HG02763 (cell line): ENCODE data around the gene UNCX.

Source experiments
- ATAC-seq: cut with Tn5 transposase; IDR thresholded peaks from one replicate; pipeline ENCODE4 v1.9.1; 2021; ENCODE audit warnings: mild to moderate bottlenecking, moderate library complexity; ENCODE audit not compliant: unreplicated experiment

UNCX gene

DNA sequence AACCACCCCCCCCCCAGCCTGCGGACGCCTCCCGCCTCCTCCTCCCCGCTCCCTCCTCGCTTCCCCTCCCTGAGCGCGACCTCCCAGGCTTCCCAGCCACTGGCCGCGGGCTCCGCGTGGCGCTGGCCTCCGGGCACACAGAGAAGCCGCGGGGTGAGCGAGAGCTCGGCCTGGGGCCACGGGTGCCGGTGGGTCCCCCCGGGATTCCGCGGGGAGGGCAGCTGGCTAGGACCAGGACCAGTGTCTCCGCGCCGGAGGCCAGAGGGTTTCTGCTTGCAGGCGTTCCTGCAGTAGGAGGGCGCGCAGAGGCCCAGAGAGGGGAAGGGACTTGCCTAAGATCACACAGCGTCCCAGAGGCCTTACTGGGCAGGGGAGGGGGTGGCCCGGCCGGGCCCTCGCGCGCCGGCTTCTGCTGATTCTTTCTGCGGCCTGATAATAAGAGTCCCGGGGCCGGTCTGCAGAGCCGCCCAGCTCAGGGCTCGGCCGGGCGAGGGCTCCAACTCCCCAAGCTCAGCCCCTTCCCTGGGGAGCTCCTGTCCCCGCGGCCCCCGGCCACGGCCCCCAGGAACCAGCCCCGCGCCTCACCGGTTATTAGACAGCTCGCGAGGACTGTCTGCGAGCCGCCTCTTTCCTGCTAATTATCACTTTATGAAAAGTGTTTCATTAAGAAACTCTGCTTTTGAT, 10.1 kb downstream of the UNCX start:
- ATAC-seq: no peak

- ATAC-seq: no peak
These were observed 10.8 kb downstream of the UNCX start for GRCh38 chr7:1243290-1243963.

GRCh38 chr7:1243964-1244416, 11.3 kb downstream of the UNCX start:
- ATAC-seq: no peak

DNA sequence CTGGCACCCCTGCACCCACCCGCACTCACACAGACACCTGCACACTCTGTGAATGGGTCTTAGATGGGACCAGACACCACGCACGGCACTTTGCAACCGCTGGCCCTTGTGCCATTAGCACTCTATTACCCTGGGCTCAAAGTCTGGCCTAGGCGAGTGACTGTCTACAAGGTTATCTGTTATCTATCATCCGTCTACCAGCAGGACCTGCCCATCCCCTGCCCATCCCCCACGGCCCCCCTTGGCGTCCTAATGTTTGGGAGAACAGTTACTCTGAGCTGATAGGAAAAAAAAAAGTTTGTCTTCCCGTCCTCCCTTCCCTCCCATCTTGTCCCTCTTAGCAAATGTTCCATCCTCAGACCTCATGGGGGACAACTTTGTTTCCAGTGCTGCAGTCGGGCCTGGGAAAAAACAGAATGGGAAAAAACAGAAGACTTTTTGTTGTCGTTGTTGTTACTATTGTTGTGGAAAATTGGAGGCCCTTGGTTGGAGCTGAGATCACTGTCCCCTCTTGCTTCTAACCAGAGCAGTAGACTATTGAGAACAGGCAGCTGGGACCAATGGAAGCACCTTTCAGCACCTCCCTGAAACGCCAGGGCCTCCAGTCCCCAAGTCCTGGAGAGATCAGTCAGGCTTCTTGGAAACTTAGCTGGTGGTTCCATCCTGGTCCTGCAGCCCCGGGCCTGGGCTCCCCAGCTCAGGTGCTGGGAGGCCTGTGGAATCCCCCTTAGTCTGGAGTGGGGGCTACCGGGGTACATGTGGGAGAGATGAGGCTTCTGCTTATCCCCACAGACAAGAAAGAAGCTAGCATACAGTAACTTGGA, 12.2 kb downstream of the UNCX start:
- ATAC-seq: no peak

GRCh38 chr7:1245524-1246050, 12.9 kb downstream of the UNCX start:
- no peak for ATAC-seq

DNA sequence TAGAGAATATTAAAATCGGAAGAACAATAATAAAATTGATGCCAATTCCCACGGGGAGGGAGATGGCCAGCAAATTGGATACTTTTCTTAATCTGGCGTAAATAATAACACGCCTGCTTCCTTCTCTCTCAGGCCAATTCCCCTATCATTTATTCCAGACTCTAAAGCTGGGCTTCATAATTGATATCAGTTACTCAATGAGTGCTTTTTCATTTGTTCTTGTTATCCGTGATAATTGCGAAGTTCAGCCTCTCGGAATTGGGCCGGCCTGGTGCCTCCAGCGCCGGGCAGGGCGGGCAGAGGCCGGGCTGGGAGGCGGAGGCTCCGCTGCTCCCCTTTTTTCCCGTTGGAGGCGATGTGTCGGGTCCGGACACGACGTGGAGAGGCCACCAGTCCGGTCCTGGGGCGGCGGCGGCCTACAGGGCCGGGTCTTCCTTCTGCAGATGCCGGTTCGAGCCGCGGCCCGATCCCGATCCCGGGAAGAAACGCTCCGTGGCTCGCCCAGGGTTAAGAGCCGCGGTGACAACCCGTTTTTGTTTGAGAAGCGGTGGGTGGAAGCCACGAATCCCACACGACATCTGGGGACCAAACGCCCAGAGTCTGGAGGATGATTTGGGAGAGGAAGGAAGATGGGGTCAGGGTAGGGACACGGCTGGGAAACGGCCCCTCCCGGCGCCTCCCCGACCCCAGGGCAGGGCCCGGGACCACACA, 13.6 kb downstream of the UNCX start:
- no peak for ATAC-seq

DNA sequence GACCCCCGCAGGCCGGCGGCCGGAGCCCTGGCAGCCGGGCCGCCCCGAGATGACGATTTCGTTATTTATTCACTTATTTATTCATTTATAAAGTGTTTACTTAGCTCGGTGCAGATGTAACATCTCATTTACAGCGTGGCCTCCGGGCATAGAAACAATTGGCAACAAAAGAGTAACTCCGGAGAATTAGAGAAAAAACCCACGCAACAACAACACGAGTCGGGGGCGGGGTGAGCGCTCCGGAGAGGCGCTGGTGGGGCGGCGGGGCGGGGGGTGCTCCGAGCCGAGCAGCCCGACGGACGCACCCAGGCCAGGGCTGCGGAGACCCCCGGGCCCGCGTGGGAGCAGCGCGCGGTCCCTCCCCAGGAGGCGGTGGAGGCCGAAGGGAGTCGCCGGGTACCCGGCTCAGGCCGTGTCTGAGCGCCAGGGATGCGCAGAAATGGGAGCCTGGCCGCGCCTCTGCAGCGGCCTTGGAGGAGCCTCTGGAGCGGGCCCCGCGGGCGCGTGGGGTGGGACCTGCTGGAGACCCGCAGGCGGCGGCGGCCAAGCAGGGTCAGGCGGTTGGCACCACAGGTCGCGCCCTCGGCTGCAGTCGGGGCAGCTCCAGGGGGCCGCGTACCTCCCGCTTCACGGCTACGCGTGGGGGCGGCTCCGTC, 14.3 kb downstream of the UNCX start:
- ATAC-seq: no peak

- no peak for ATAC-seq
These were observed 14.9 kb downstream of the UNCX start for GRCh38 chr7:1247527-1248041.

GRCh38 chr7:1248143-1248915, 15.7 kb downstream of the UNCX start:
- no peak for ATAC-seq

DNA sequence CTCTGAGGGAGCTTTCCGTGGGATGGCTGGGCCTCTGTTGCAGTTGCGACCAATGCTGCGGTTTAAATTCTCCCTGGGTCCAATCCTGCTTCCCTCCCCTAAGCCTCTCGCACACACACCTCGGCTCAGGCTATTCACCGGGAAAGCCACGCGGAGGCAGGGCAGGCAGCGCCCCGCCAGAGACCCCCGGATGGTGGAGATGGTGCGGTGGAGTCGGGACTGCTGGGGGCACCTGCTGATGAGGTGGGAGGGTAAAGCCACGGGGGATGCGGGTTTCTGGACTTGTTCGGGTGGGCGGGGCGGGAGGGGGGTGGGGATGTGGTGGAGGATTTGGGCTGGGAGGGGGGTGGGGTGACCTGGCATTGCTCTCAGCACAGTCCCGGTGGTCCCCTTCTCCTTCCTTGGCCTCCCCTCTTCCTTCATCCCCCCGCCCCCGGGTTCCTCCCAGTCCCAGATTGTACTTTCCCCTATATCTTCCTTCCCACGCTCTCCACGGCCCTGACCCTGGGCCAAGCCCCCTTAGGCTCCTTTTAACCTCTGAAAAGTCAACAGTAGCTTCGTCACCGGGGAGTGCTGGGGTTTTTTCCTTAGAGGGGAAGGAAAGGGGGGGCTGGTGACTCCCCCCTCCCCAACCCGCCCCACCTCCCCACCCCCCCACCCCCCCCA, 16.4 kb downstream of the UNCX start:
- ATAC-seq: no peak

GRCh38 chr7:1249731-1250130, 17.1 kb downstream of the UNCX start:
- no peak for ATAC-seq

DNA sequence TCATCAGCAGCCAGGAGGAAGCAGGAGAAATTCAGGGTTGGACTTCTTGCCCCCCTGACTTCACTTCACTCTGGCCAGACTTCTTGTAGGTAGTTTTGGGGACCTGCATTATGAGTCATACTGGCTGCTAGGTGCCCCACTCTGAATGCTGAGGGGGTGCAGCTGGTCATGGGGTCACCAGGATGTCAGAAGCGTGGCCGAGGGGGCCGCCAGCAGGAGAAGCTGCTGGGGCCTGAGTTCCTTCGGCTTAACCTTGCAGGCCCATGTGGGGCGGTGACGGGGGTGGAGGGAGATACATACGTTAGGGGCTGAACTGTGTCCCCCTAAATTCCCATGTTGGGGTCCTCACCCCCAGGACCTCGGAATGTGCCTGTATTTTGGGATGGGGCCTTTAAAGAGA, 18.2 kb downstream of the UNCX start:
- ATAC-seq: no peak

DNA sequence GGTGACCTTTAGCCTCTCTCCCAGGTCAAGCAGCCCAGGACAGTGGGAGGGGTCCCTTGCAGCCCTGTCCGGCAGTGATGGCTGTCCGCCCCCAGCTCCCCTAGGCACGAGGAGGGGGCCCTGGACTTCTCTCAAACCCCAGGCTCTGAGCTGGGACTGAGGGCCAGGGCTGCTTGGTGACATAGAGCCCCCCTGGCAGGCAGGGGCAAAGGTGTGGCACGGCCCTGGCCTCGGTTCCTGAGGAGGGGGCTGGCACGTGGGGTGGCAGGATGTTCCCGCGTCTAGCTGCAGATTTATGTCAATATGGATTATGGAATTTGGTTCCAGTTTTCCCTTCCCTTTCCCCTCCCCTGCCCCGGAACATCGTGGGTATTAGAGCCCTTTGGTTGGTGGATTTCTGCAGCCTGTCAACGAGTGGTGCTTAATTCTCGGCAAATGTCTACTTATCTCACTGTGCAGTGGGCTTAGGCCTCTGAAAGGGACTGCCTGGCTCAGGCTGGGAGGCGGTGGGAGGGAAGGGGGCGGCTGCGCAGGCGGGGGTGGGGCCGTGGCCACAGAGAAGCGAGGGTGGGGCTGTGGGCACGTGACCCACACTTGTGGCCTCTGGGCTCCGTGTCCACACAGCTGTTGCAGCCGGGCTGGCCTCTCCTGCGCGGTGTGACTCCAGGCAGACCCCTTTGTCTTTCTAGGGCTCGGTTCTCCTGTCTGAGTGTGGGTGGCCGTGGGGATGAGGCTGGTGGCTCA, 19.3 kb downstream of the UNCX start:
- no peak for ATAC-seq

- no peak for ATAC-seq
These were observed 19.9 kb downstream of the UNCX start for GRCh38 chr7:1252540-1253090.

DNA sequence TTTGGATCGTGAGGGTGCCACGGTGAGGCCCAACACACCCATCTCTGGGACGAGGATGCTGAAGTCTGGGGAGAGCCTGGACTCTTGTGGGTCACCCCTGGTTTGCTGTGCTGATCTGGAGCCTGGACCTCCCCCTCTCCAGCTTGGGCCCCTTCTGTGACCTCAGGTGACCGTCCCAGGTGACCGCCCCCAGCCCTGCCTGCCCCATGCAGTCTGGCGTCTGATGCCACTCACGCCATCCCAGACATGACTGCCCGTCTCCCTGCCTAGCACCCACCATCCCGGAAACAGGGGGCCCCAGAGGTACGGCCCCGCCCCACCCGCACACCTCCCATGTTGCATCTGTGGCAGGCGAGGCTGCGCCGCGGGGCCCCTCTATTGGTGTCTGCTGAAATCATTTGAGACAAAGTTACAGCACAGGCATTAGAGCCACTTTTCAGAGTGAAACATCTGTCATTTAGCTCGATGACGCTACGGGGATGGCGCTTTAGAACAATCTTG, 21.1 kb downstream of the UNCX start:
- ATAC-seq: no peak

GRCh38 chr7:1254281-1255079, 21.8 kb downstream of the UNCX start:
- no peak for ATAC-seq
